GM21786 (cell line): ENCODE measurements around the gene MAD1L1.
"Not testable (repeated sequence)": the region's sequence is repeated elsewhere in the genome, so short reads cannot be mapped to it uniquely, and the experiment has no call there.

Experiments
- ATAC-seq: cut with Tn5 transposase; IDR thresholded peaks from one replicate; pipeline ENCODE4 v1.9.1; 2021; ENCODE audit not compliant: unreplicated experiment

The MAD1L1 gene

GRCh38 chr7:1893451-1893850 is 339.3 kb downstream of the MAD1L1 start:
- no peak for ATAC-seq

GRCh38 chr7:1893036-1893435 is 339.7 kb downstream of the MAD1L1 start:
- no peak for ATAC-seq

- ATAC-seq: no peak
Observed at GRCh38 chr7:1892011-1892965, 340.5 kb downstream of the MAD1L1 start.

- ATAC-seq: no peak
Observed at GRCh38 chr7:1890289-1891235, 342.2 kb downstream of the MAD1L1 start.

GRCh38 chr7:1889556-1890181 is 343.1 kb downstream of the MAD1L1 start:
- no peak for ATAC-seq

GRCh38 chr7:1889091-1889490 is 343.7 kb downstream of the MAD1L1 start:
- no peak for ATAC-seq

- no peak for ATAC-seq
Observed at GRCh38 chr7:1888425-1888824, 344.3 kb downstream of the MAD1L1 start.

GRCh38 chr7:1887251-1887650 is 345.5 kb downstream of the MAD1L1 start:
- no peak for ATAC-seq

GRCh38 chr7:1886361-1887064 is 346.2 kb downstream of the MAD1L1 start:
- ATAC-seq: no peak

- no peak for ATAC-seq
Observed at GRCh38 chr7:1885465-1886226, 347.1 kb downstream of the MAD1L1 start.

- ATAC-seq: no peak
Observed at GRCh38 chr7:1884583-1885350, 348.0 kb downstream of the MAD1L1 start.

- ATAC-seq: no peak
Observed at GRCh38 chr7:1883834-1884582, 348.7 kb downstream of the MAD1L1 start.

- no peak for ATAC-seq
Observed at GRCh38 chr7:1883031-1883761, 349.5 kb downstream of the MAD1L1 start.

GRCh38 chr7:1882451-1882850 is 350.3 kb downstream of the MAD1L1 start:
- no peak for ATAC-seq

- ATAC-seq: no peak
Observed at GRCh38 chr7:1881946-1882345, 350.8 kb downstream of the MAD1L1 start.

GRCh38 chr7:1876641-1877040 is 356.1 kb downstream of the MAD1L1 start:
- ATAC-seq: not testable (repeated sequence)

- not testable (repeated sequence) for ATAC-seq
Observed at GRCh38 chr7:1875392-1876199, 357.1 kb downstream of the MAD1L1 start.
